Head of caudate nucleus (tissue), 42 donors: ENCODE results near the gene PLEKHM3.
A peak's percentile ranks its signal among the peaks of the same experiment; 100 is the strongest.

Experiments used
- DNase-seq, 42 donors: peaks; one replicate each; pipeline versions ENCODE4 v3.0.0 to v3.0.0-alpha.2; 2020 to 2021; ENCODE audit warnings: mixed read lengths in 7 of 42
- intact Hi-C: fragments of 100-400 bp; cut with DNase I; formaldehyde crosslinking; loops from one replicate; pipeline ENCODE4 v1.15.0; 2022

The PLEKHM3 gene

GRCh38 chr2:207791579-207792243, 233.6 kb downstream of the PLEKHM3 start:
- intact Hi-C loops = no loop called here
- DNase-seq = no peak

- intact Hi-C loops = no loop called here
- no peak for DNase-seq
Observed at GRCh38 chr2:207790898-207791297, 234.4 kb downstream of the PLEKHM3 start.

GRCh38 chr2:207787800-207788199, 237.5 kb downstream of the PLEKHM3 start:
- intact Hi-C loops = no loop called here

GRCh38 chr2:207787017-207787416, 238.3 kb downstream of the PLEKHM3 start:
- intact Hi-C loops = no loop called here
- no peak for DNase-seq

More at GRCh38 chr2:207787800-207788199, 237.5 kb downstream of the PLEKHM3 start:
- DNase-seq = no peak

GRCh38 chr2:207784898-207785297, 240.4 kb downstream of the PLEKHM3 start:
- intact Hi-C loops = no loop called here
- DNase-seq = no peak

GRCh38 chr2:207783514-207783913, 241.8 kb downstream of the PLEKHM3 start:
- no peak for DNase-seq
- intact Hi-C loops = no loop called here

- DNase-seq = peak in 1 of 42 donors; percentile 11
Observed at GRCh38 chr2:207782238-207783030, 242.9 kb downstream of the PLEKHM3 start.

GRCh38 chr2:207779523-207779922, 245.8 kb downstream of the PLEKHM3 start:
- intact Hi-C loops = no loop called here
- DNase-seq = peak in 1 of 42 donors; percentile 23

More at GRCh38 chr2:207782238-207783030, 242.9 kb downstream of the PLEKHM3 start:
- intact Hi-C loops = no loop called here

GRCh38 chr2:207778298-207778882, 246.9 kb downstream of the PLEKHM3 start:
- intact Hi-C loops = no loop called here
- no peak for DNase-seq

- intact Hi-C loops = no loop called here
Observed at GRCh38 chr2:207777124-207777523, 248.2 kb downstream of the PLEKHM3 start.

GRCh38 chr2:207775473-207775872, 249.9 kb downstream of the PLEKHM3 start:
- intact Hi-C loops = no loop called here
- DNase-seq = no peak

More at GRCh38 chr2:207777124-207777523, 248.2 kb downstream of the PLEKHM3 start:
- no peak for DNase-seq

GRCh38 chr2:207772844-207773205, 252.5 kb downstream of the PLEKHM3 start:
- no peak for DNase-seq
- intact Hi-C loops = loop anchor here (5.0 kb wide), 1 partner anchor 39 kb away; no protein-coding TSS in a partner anchor

GRCh38 chr2:207772081-207772843, 253.1 kb downstream of the PLEKHM3 start:
- DNase-seq = peak in 8 of 42 donors; percentile 19 to 70 (median 38)
- intact Hi-C loops = loop anchor here (5.0 kb wide), 1 partner anchor 40 kb away; no protein-coding TSS in a partner anchor

GRCh38 chr2:207771421-207771820, 253.9 kb downstream of the PLEKHM3 start:
- intact Hi-C loops = loop anchor here (5.0 kb wide), 1 partner anchor 41 kb away; no protein-coding TSS in a partner anchor
- no peak for DNase-seq
